HG03354 (cell line): Measurements from ENCODE around the gene TMEM131L.
"Not testable (repeated sequence)": the region's sequence is repeated elsewhere in the genome, so short reads cannot be mapped to it uniquely, and the experiment has no call there.

Experiments used
- ATAC-seq: cut with Tn5 transposase; IDR thresholded peaks from one replicate; pipeline ENCODE4 v1.9.1; 2021; ENCODE audit warnings: mild to moderate bottlenecking; ENCODE audit not compliant: unreplicated experiment, poor library complexity, severe bottlenecking

The TMEM131L gene

GRCh38 chr4:153466081-153466948, at the start of gene TMEM131L:
TMEM131L (plus strand) TSS chr4:153466360; CDS start chr4:153466398, 38 bp downstream.
- ATAC-seq: peak; percentile 51

GRCh38 chr4:153416456-153416855, 49.7 kb upstream of the TMEM131L start:
- ATAC-seq: not testable (repeated sequence)

GRCh38 chr4:153418121-153418520, 48.0 kb upstream of the TMEM131L start:
- ATAC-seq: no peak

GRCh38 chr4:153418558-153418957, 47.6 kb upstream of the TMEM131L start:
- no peak for ATAC-seq

GRCh38 chr4:153419029-153419428, 47.1 kb upstream of the TMEM131L start:
- no peak for ATAC-seq

GRCh38 chr4:153419673-153420278, 46.4 kb upstream of the TMEM131L start:
- ATAC-seq: no peak

GRCh38 chr4:153420361-153420760, 45.8 kb upstream of the TMEM131L start:
- ATAC-seq: no peak

GRCh38 chr4:153421941-153422340, 44.2 kb upstream of the TMEM131L start:
- ATAC-seq: no peak

GRCh38 chr4:153426207-153426885, 39.8 kb upstream of the TMEM131L start:
- ATAC-seq: peak; percentile 78

GRCh38 chr4:153427363-153428071, 38.6 kb upstream of the TMEM131L start:
- ATAC-seq: no peak

- no peak for ATAC-seq
Measured at GRCh38 chr4:153428941-153429475, 37.2 kb upstream of the TMEM131L start.

- ATAC-seq: peak; percentile 96
Measured at GRCh38 chr4:153432965-153433753, 33.0 kb upstream of the TMEM131L start.

- ATAC-seq: no peak
Measured at GRCh38 chr4:153433754-153434105, 32.4 kb upstream of the TMEM131L start.

GRCh38 chr4:153434190-153434589, 32.0 kb upstream of the TMEM131L start:
- ATAC-seq: no peak

GRCh38 chr4:153438916-153439756, 27.0 kb upstream of the TMEM131L start:
- ATAC-seq: peak; percentile 83

GRCh38 chr4:153439831-153440230, 26.3 kb upstream of the TMEM131L start:
- ATAC-seq: peak; percentile 6

- ATAC-seq: peak; percentile 29
Measured at GRCh38 chr4:153440475-153440874, 25.7 kb upstream of the TMEM131L start.
